Endodermal cell (in vitro differentiated cells): ENCODE data around the gene KLF15. TPM values are rescaled to one million over a fixed set of nuclear protein-coding genes. Genes with fewer than 3 reads are reported as not detected.

ENCODE experiments used
- DNase-seq: peaks from one replicate; pipeline ENCODE4 v3.0.0-alpha.2; 2017
- H3K27ac ChIP-seq: 2 replicates; pipeline ENCODE4 v1.5.1; 2013; ENCODE audit warnings: mild to moderate bottlenecking, low read depth, low read length, moderate library complexity
- H3K27me3 ChIP-seq: 2 replicates; pipeline ENCODE4 v1.6.1; 2013; ENCODE audit warnings: mild to moderate bottlenecking, low read length, moderate library complexity; ENCODE audit not compliant: insufficient read depth, control insufficient read depth, poor library complexity, severe bottlenecking
- H3K36me3 ChIP-seq: 2 replicates; pipeline ENCODE4 v1.7.0; 2013; ENCODE audit warnings: mild to moderate bottlenecking, low read length, moderate library complexity; ENCODE audit not compliant: control insufficient read depth, insufficient read depth
- H3K4me1 ChIP-seq: one replicate; pipeline ENCODE4 v1.7.0; 2013; ENCODE audit warnings: low read length; ENCODE audit not compliant: control insufficient read depth, insufficient read depth
- H3K4me3 ChIP-seq: 2 replicates; pipeline ENCODE4 v1.5.1; 2013; ENCODE audit warnings: mild to moderate bottlenecking, low read length, moderate library complexity
- H3K9ac ChIP-seq: 2 replicates; pipeline ENCODE4 v1.6.1; 2013; ENCODE audit warnings: mild to moderate bottlenecking, low read length, moderate library complexity; ENCODE audit not compliant: poor library complexity, severe bottlenecking; ENCODE audit errors: extremely low read depth
- H3K9me3 ChIP-seq: 2 replicates; pipeline ENCODE4 v1.6.1; 2013; ENCODE audit warnings: mild to moderate bottlenecking, low read length, moderate library complexity; ENCODE audit not compliant: control insufficient read depth
- H3K27ac Mint-ChIP-seq: 2 replicates; pipeline ENCODE4 v1.8.0; 2020; ENCODE audit warnings: mixed read lengths
- H3K27me3 Mint-ChIP-seq: 2 replicates; pipeline ENCODE4 v1.8.0; 2021; ENCODE audit warnings: mild to moderate bottlenecking, mixed read lengths; ENCODE audit not compliant: insufficient read depth
- H3K36me3 Mint-ChIP-seq: 2 replicates; pipeline ENCODE4 v1.8.0; 2020; ENCODE audit warnings: low read depth, mixed read lengths
- H3K4me1 Mint-ChIP-seq: 2 replicates; pipeline ENCODE4 v1.8.0; 2020; ENCODE audit warnings: mixed read lengths
- H3K4me3 Mint-ChIP-seq: 2 replicates; pipeline ENCODE4 v1.8.0; 2020; ENCODE audit warnings: mild to moderate bottlenecking, moderate library complexity, mixed read lengths
- H3K9me3 Mint-ChIP-seq: 2 replicates; pipeline ENCODE4 v1.8.0; 2020; ENCODE audit warnings: mild to moderate bottlenecking, mixed read lengths
- WGBS, 2 experiments: methylation state at CpG; one replicate each; pipeline versions ENCODE4 v1.1.5 to v1.1.7; 2013; ENCODE audit warnings: missing lambda C conversion rate in 2 of 2, mixed read lengths in 1 of 2; ENCODE audit not compliant: insufficient coverage in 1 of 2, insufficient read length in 1 of 2; 5-methylcytosine and 5-hydroxymethylcytosine counted together
- total RNA-seq, 2 donors: library from RNA; stranded (reverse); fragmentation: NEBNext Ultra II Directional in 1 of 2; extraction: Animal tissue kit (Norgen Biotek cat#: 25700) in 1 of 2; gene quantifications; 2 replicates in 1 of 2; 3 replicates in 1 of 2; pipeline ENCODE4 v1.2.1, GENCODE V29; 2021
- TF ChIP-seq, protein P1 (sequence below): fragments of 200-600 bp; sonication (generic); conservative IDR thresholded peaks from 2 replicates; pipeline ENCODE4 v1.5.0; 2021; ENCODE audit warnings: antibody characterized with exemption, mild to moderate bottlenecking

Gene KLF15
- total RNA-seq, 2 donors from 2014 or later, result 20.7 to 31.1 TPM

DNA sequence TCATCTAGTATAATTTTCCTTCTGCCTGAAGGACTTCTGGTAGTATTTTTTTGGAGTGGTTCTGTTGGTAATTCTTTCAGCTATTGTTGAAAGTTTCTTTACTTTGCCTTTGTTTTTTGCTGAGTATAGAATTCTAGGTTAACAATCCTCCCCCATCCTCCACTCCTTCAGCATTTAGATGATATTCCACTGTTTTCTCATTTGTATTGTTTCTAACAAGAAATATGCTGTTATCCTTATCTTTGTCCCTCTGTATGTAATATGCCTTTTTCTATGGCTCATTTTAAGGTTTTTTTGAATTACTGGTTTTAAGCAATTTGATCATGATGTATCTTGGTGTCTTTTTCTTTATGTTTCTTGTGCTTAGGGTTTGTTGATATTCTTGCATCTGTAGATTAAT is 53.9 kb downstream of the KLF15 start:
- no peak for DNase-seq
- H3K36me3 ChIP-seq, result no peaks in the 10 kb centered on the region
- Mint-ChIP-seq H3K9me3 (peaks cover 23% of the 10 kb centered on the region), H3K27me3 (peaks cover 2% of the 10 kb centered on the region), H3K4me1 (peaks cover 1% of the 10 kb centered on the region), H3K27ac (no peak overlapping the region), H3K36me3 (no peaks in the 10 kb centered on the region), H3K4me3 (no peak overlapping the region)
- TF ChIP-seq, protein P1, sequence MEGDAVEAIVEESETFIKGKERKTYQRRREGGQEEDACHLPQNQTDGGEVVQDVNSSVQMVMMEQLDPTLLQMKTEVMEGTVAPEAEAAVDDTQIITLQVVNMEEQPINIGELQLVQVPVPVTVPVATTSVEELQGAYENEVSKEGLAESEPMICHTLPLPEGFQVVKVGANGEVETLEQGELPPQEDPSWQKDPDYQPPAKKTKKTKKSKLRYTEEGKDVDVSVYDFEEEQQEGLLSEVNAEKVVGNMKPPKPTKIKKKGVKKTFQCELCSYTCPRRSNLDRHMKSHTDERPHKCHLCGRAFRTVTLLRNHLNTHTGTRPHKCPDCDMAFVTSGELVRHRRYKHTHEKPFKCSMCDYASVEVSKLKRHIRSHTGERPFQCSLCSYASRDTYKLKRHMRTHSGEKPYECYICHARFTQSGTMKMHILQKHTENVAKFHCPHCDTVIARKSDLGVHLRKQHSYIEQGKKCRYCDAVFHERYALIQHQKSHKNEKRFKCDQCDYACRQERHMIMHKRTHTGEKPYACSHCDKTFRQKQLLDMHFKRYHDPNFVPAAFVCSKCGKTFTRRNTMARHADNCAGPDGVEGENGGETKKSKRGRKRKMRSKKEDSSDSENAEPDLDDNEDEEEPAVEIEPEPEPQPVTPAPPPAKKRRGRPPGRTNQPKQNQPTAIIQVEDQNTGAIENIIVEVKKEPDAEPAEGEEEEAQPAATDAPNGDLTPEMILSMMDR, result no peak
- H3K27ac ChIP-seq, result no peak overlapping the region
- no peaks in the 10 kb centered on the region for H3K4me1 ChIP-seq
- no peaks in the 10 kb centered on the region for H3K27me3 ChIP-seq
- H3K4me3 ChIP-seq, result no peak overlapping the region
- peaks cover 22% of the 10 kb centered on the region for H3K9me3 ChIP-seq
- H3K9ac ChIP-seq, result no peak overlapping the region

DNA sequence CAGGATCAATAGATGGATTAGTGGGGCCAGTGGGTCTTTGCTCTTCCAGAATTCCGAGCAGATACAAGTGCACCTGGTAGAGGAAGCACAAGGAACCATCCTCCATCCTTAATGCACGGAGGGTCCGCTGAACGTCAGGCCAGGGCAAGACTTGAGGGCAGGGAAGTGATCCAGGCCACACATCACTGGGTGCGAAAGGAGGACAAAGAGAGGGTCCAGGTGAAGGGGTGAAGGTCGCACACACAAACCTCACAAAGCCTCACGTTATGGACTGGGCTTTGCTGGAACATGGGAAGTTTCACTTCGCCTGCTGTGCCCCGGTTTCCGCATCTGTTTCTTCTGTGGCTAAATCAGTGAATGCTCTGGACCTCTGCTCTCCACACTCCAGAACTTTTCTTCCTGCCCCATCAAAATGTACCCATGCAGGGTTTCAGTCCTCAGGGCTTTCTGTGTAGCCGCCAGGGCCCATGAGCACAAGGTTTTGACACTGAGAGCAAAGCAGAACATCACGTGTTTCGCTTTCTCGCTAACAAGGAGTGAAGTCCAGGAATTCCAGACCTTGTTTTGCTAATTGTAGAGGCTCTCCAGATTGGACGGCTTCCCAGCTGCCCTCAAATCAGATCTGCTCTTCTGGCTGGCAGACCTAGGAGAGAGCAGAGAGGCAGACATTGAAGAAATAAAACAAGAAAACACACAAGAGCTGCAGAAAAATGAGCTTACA is 56.3 kb downstream of the KLF15 start:
- Mint-ChIP-seq H3K4me3 (no peak overlapping the region), H3K4me1 (peaks cover 1% of the 10 kb centered on the region), H3K27ac (no peak overlapping the region), H3K36me3 (no peaks in the 10 kb centered on the region), H3K9me3 (peaks cover 23% of the 10 kb centered on the region), H3K27me3 (peaks cover 2% of the 10 kb centered on the region)
- H3K4me1 ChIP-seq, result no peaks in the 10 kb centered on the region
- WGBS, 2 experiments, result 91 to 92% methylated on average over 14 to 15 of the region's 15 CpGs
- H3K36me3 ChIP-seq, result no peaks in the 10 kb centered on the region
- peak; percentile 59 for DNase-seq
- H3K27ac ChIP-seq, result no peak overlapping the region
- no peak overlapping the region for H3K4me3 ChIP-seq
- TF ChIP-seq, protein P1, result no peak
- H3K9ac ChIP-seq, result no peak overlapping the region
- peaks cover 22% of the 10 kb centered on the region for H3K9me3 ChIP-seq
- no peaks in the 10 kb centered on the region for H3K27me3 ChIP-seq

DNA sequence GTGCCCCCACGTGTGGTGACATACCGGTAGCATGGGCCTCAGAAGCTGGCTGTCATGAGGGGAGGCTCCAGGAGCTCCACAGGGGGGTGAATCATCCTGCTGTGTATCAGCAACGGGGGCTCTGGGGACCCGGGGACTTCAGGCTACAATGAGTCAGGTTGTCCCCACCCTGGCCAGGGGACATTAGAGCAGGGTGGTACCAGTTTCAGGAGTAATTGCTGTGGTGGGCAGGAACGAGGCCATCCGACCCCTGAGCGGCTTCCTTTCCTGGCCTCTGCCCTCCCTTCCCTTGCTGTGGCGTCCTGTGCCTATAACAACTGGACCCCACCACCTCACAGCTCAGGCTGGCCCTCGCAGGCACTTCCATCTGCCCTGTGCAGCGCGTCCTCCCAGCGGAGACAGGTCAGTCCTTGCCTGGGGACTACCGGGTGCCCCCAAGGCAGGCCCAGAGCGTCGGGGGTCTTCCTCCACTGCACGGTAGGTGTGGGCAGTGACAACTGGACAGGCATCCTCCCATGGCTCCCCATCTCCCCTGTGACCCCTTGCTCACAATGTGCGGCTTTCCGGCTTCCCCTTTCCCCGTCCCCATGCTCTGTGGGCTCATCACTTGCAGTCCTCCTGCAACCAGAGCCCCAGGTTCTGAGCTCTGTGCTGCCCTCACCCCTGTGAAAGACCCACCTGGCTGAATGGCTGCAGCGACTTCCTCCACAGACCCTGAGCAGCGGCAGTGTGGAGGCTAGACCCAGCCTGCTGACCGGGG is 57.0 kb downstream of the KLF15 start:
- Mint-ChIP-seq H3K27me3 (peaks cover 2% of the 10 kb centered on the region), H3K9me3 (peaks cover 23% of the 10 kb centered on the region), H3K27ac (no peak overlapping the region), H3K4me3 (no peak overlapping the region), H3K36me3 (no peaks in the 10 kb centered on the region), H3K4me1 (peaks cover 1% of the 10 kb centered on the region)
- H3K9me3 ChIP-seq, result peaks cover 22% of the 10 kb centered on the region
- no peak overlapping the region for H3K27ac ChIP-seq
- no peak overlapping the region for H3K9ac ChIP-seq
- TF ChIP-seq, protein P1, result no peak
- no peaks in the 10 kb centered on the region for H3K27me3 ChIP-seq
- DNase-seq, result no peak
- no peaks in the 10 kb centered on the region for H3K4me1 ChIP-seq
- WGBS, 2 experiments, result 90 to 97% methylated on average over 8 to 22 of the region's 22 CpGs
- no peaks in the 10 kb centered on the region for H3K36me3 ChIP-seq
- H3K4me3 ChIP-seq, result no peak overlapping the region
